IPS DF 4.7 (cell line): ENCODE results near the gene OGN.
"Not testable (repeated sequence)": the region's sequence is repeated elsewhere in the genome, so short reads cannot be mapped to it uniquely, and the experiment has no call there.

Experiments used
- DNase-seq: peaks from one replicate; pipeline ENCODE4 v3.0.0-alpha.2; 2013; ENCODE audit warnings: low spot score; ENCODE audit errors: extremely low read depth

The OGN gene, protein sequence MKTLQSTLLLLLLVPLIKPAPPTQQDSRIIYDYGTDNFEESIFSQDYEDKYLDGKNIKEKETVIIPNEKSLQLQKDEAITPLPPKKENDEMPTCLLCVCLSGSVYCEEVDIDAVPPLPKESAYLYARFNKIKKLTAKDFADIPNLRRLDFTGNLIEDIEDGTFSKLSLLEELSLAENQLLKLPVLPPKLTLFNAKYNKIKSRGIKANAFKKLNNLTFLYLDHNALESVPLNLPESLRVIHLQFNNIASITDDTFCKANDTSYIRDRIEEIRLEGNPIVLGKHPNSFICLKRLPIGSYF

GRCh38 chr9:92404042-92404836 lies at the start of gene OGN:
Gene OGN (minus strand): TSS chr9:92404578. CDS start chr9:92403407, 1,171 bp downstream.
- no peak for DNase-seq

- no peak for DNase-seq
Observed at GRCh38 chr9:92446536-92446935, 42.2 kb upstream of the OGN start.

DNA sequence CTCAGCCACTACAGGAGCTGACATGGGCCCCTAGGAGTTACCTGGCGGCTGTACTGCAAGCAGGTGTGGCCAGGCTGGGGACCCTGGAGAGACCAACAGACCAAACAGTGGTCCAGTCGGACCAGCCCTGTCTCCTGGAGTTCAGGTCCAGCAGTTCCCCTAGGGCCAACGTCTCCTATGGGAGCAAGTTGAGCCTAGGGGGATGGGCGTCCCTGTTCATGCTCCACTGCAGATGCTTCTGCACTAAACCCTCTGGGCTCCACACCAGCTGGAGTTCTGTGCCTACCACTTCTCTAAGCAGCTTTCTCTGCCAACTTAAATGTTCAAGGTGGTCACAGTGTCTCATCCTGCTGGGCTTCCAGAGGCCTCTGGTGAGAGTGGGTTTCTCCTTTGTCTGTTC lies 40.5 kb upstream of the OGN start:
- no peak for DNase-seq

- no peak for DNase-seq
Observed at GRCh38 chr9:92440751-92441046, 36.3 kb upstream of the OGN start.

- no peak for DNase-seq
Observed at GRCh38 chr9:92439921-92440750, 35.8 kb upstream of the OGN start.

DNA sequence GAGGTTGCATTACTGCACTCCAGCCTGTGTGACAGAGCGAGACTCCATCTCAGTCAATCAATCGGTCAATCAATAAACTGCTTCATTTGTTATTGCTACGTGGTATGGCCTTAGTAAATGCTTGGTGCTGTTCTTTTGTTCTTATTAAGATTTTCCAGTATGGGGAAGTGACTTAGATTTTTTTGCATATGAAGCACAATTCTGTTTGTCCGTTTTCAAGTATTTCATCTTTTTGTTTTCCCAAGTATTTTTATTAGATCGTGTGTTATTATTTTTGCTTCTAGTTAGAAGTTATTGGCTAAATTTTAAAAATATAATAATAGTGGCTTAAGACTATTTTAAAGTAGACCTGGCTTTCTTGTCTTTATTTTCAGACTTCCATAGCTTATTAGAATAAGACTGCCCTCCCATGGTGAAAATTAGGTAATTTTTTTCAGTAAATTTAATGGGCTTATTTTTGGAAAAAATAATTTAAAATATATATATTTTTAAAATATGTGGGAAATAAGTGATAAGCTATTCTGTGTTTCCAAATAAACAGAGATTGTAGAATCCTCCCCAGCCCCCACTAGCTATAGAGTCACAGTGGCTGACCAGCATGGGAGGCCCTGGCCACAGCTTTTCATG lies 34.6 kb upstream of the OGN start:
- no peak for DNase-seq

- no peak for DNase-seq
Observed at GRCh38 chr9:92435263-92435662, 30.9 kb upstream of the OGN start.

- no peak for DNase-seq
Observed at GRCh38 chr9:92432972-92433548, 28.7 kb upstream of the OGN start.

DNA sequence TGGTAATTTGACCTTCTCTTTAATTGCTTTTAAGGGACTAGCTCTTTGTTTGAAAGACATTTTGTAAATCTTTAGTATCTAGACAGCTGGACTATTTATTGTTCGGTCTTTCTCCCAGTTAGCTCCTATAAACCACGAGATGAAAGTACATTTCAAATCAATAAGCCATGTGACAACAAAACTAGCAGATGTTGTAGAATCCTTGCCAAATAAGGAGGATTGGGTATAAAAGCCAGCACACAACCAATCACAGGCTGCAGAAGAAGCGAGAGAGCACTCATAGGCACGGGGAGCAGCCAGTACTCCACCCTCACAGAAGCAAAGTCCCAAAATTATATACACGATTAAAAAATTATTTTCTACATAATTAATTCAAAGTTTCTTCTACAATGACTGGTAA lies 28.0 kb upstream of the OGN start:
- DNase-seq = no peak

DNA sequence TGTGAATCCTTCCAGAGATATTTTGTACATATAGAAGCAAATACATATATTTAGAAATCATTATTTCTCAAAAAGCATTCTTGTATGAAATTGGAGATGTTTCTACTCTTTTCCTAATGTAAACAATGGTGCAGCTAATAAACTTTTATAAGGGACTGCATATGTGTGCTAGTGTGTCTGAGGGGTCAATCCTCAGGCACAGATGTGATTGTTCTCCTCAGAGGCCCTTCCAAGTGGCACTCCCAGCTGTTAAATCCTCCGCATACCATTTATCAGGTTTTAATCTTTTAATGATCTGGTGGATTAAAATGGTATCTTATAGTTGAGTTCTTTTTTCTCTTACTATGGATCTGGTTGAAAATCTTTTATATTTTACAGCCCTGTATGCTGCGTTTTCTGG lies 25.5 kb upstream of the OGN start:
- no peak for DNase-seq

GRCh38 chr9:92426501-92427145 lies 22.2 kb upstream of the OGN start:
- no peak for DNase-seq

DNA sequence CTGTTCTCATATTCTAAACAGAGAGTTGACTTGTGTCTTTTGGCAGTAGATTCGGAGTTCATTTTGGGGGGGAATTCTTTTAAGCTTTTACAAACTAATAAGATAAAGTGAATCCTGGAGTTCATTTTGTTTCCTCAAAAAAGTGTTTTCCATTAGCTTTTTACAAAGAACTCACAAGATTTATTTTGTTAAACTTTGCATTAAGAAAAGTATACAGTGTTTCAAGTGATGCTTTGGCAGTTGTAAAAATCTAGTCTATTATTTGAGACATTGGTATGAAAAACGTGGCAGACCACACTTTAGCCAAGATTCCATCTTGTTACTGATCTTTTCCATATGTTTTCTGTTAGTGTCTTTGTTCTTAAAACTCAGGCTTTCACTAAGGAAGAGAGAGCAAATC lies 21.1 kb upstream of the OGN start:
- no peak for DNase-seq

- no peak for DNase-seq
Observed at GRCh38 chr9:92424340-92424739, 20.0 kb upstream of the OGN start, which contains the start of gene OMD. Gene OMD (minus strand): TSS chr9:92424471. CDS start chr9:92417558, 6,913 bp downstream.

- DNase-seq = no peak
Observed at GRCh38 chr9:92423612-92424011, 19.2 kb upstream of the OGN start.

GRCh38 chr9:92422611-92423338 lies 18.4 kb upstream of the OGN start:
- DNase-seq = no peak

GRCh38 chr9:92414566-92414965 lies 10.2 kb upstream of the OGN start:
- no peak for DNase-seq

GRCh38 chr9:92411157-92411556 lies 6.8 kb upstream of the OGN start:
- DNase-seq = not testable (repeated sequence)

DNA sequence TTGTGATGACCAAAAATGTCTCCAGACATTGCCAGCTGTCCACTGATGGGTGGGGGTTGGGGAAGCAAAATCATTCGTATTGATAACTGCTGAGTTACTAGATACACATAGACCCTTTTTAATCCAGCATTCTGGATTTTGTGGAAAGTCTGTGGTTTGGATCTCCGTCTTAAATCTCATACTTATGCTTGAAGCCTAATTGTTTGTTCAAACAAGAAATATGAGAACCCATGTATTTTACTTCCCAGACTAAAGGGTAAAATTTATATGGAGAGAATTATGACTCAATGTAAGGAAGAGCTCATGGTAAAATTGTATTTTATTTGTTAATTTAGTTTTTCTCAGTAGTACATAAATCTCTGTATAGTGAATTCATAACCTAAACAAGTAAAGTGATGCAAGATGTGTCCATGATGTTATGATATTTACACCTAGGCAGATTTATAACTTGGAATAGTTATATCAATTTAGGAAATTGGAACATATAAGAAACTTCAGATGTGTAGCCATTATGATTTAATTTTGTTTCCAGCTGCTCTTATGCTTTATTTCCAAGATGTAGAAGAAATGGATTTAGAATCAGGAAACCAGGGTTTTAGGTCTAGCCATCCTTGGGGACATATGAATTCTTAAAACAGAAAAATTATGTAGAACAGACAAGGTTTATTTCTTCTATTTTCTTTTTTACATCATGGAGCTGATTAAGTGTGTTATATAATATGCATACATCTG lies 4.5 kb upstream of the OGN start:
- DNase-seq = no peak

- DNase-seq = no peak
Observed at GRCh38 chr9:92407818-92408217, 3.4 kb upstream of the OGN start.
